Measurements from ENCODE around the gene UBAP2.

Gene UBAP2

GRCh38 chr9:34096751-34097150, 48.1 kb upstream of the UBAP2 start:
- Histone ChIP-seq H3K9me3 (ENCODE audit: control insufficient read depth, insufficient read depth, low read length) (no peaks in the 10 kb centered on the region), H3K27me3 (ENCODE audit: control insufficient read depth, low read length) (no peaks in the 10 kb centered on the region), H3K9me2 (replicated peaks; ENCODE audit: control insufficient read depth, low read length) (no peaks in the 10 kb centered on the region), H3K4me1 (ENCODE audit: control insufficient read depth, low read length) (peaks cover 50% of the 10 kb centered on the region), H3K36me3 (ENCODE audit: control insufficient read depth, low read length) (peaks cover 88% of the 10 kb centered on the region), H4K20me1 (ENCODE audit: control insufficient read depth, insufficient read depth, low read depth, low read length) (0 out of 2 replicates have a peak, but pooled peaks cover 4% of the 10 kb centered on the region), H3K4me2 (ENCODE audit: low read length) (no peak overlapping the region), H3K79me2 (ENCODE audit: control insufficient read depth, low read length) (peaks cover 10% of the 10 kb centered on the region; the same call in 1 of the 2 replicates), H3K4me3 (ENCODE audit: low read length) (no peak overlapping the region), H3F3A (ENCODE audit: control insufficient read depth, insufficient read depth) (peaks cover 10% of the 10 kb centered on the region), H3K27ac (ENCODE audit: low read depth, low read length) (peak overlapping the region; percentile 74)
- TF ChIP-seq EZH2phosphoT487 (IDR thresholded peaks at IDR 0.05; ENCODE audit: borderline replicate concordance, low read length) (no peak), CTCF (IDR thresholded peaks at IDR 0.05; ENCODE audit: low read depth, low read length, poor library complexity, severe bottlenecking) (no peak)

- Histone ChIP-seq H3K9me3 (ENCODE audit: control insufficient read depth, insufficient read depth, low read length) (no peaks in the 10 kb centered on the region), H3K79me2 (ENCODE audit: control insufficient read depth, low read length) (0 out of 2 replicates have a peak, but pooled peaks cover 4% of the 10 kb centered on the region), H4K20me1 (ENCODE audit: control insufficient read depth, insufficient read depth, low read depth, low read length) (0 out of 2 replicates have a peak, but pooled peaks cover 4% of the 10 kb centered on the region), H3K4me2 (ENCODE audit: low read length) (no peak overlapping the region), H3K4me1 (ENCODE audit: control insufficient read depth, low read length) (peaks cover 19% of the 10 kb centered on the region), H3K27me3 (ENCODE audit: control insufficient read depth, low read length) (no peaks in the 10 kb centered on the region), H3K4me3 (ENCODE audit: low read length) (no peak overlapping the region), H3K9me2 (replicated peaks; ENCODE audit: control insufficient read depth, low read length) (no peaks in the 10 kb centered on the region), H3K36me3 (ENCODE audit: control insufficient read depth, low read length) (peaks cover 91% of the 10 kb centered on the region), H3F3A (ENCODE audit: control insufficient read depth, insufficient read depth) (peaks cover 10% of the 10 kb centered on the region), H3K27ac (ENCODE audit: low read depth, low read length) (no peak overlapping the region)
- no peak for TF ChIP-seq CTCF (IDR thresholded peaks at IDR 0.05; ENCODE audit: low read depth, low read length, poor library complexity, severe bottlenecking)
Observed at GRCh38 chr9:34093578-34093977, 44.9 kb upstream of the UBAP2 start.

DNA sequence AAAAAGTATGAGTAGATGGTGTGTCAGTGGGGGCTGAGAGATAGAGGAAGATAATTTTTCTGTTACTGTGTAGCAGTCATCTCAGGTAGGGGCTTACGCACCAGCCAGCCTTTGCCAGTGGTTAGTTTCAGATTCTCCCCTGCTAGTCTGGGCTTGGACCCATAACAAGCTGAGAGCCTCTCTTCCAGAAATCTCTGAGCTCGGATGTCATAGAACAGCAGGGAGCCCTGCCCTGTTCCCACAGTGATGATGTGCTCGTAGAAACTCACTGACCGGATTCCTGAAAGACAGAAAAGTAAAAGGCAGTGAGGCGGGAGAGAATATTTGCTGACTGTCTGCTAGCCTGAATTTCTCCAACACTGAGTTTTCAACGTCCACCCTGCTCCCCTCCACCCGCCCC, 40.6 kb upstream of the UBAP2 start:
- Histone ChIP-seq H3K9me3 (ENCODE audit: control insufficient read depth, insufficient read depth, low read length) (no peaks in the 10 kb centered on the region), H3K79me2 (ENCODE audit: control insufficient read depth, low read length) (no peaks in the 10 kb centered on the region), H3K9me2 (replicated peaks; ENCODE audit: control insufficient read depth, low read length) (no peaks in the 10 kb centered on the region), H4K20me1 (ENCODE audit: control insufficient read depth, insufficient read depth, low read depth, low read length) (no peaks in the 10 kb centered on the region), H3K4me1 (ENCODE audit: control insufficient read depth, low read length) (no peaks in the 10 kb centered on the region), H3K36me3 (ENCODE audit: control insufficient read depth, low read length) (peaks cover 86% of the 10 kb centered on the region), H3K4me2 (ENCODE audit: low read length) (no peak overlapping the region), H3K27ac (ENCODE audit: low read depth, low read length) (no peak overlapping the region), H3K4me3 (ENCODE audit: low read length) (no peak overlapping the region), H3F3A (ENCODE audit: control insufficient read depth, insufficient read depth) (peaks cover 14% of the 10 kb centered on the region), H3K27me3 (ENCODE audit: control insufficient read depth, low read length) (no peaks in the 10 kb centered on the region)
- TF ChIP-seq CTCF (IDR thresholded peaks at IDR 0.05; ENCODE audit: low read depth, low read length, poor library complexity, severe bottlenecking) = no peak
- TF ChIP-seq EZH2phosphoT487 (IDR thresholded peaks at IDR 0.05; ENCODE audit: borderline replicate concordance, low read length) = no peak
